AG08396 (cell line): ENCODE measurements around the gene GRIK3.

Experiments
- DNase-seq: peaks from one replicate; pipeline ENCODE4 v3.0.0; 2012; ENCODE audit warnings: low spot score, mixed read lengths

GRIK3 gene

GRCh38 chr1:36761113-36761512 lies 273.2 kb downstream of the GRIK3 start:
- no peak for DNase-seq

- no peak for DNase-seq
Observed at GRCh38 chr1:36760081-36760480, 274.2 kb downstream of the GRIK3 start.

GRCh38 chr1:36759355-36759754 lies 275.0 kb downstream of the GRIK3 start:
- DNase-seq = no peak

GRCh38 chr1:36755303-36756230 lies 278.7 kb downstream of the GRIK3 start:
- DNase-seq = no peak

GRCh38 chr1:36754366-36754765 lies 279.9 kb downstream of the GRIK3 start:
- no peak for DNase-seq

- DNase-seq = no peak
Observed at GRCh38 chr1:36753451-36753850, 280.9 kb downstream of the GRIK3 start.

- DNase-seq = no peak
Observed at GRCh38 chr1:36752891-36753361, 281.4 kb downstream of the GRIK3 start.

- DNase-seq = no peak
Observed at GRCh38 chr1:36752431-36752830, 281.9 kb downstream of the GRIK3 start.

GRCh38 chr1:36751525-36751924 lies 282.8 kb downstream of the GRIK3 start:
- no peak for DNase-seq

- no peak for DNase-seq
Observed at GRCh38 chr1:36748466-36748865, 285.8 kb downstream of the GRIK3 start.
